Measurements from ENCODE around the gene GNB1.

DNA sequence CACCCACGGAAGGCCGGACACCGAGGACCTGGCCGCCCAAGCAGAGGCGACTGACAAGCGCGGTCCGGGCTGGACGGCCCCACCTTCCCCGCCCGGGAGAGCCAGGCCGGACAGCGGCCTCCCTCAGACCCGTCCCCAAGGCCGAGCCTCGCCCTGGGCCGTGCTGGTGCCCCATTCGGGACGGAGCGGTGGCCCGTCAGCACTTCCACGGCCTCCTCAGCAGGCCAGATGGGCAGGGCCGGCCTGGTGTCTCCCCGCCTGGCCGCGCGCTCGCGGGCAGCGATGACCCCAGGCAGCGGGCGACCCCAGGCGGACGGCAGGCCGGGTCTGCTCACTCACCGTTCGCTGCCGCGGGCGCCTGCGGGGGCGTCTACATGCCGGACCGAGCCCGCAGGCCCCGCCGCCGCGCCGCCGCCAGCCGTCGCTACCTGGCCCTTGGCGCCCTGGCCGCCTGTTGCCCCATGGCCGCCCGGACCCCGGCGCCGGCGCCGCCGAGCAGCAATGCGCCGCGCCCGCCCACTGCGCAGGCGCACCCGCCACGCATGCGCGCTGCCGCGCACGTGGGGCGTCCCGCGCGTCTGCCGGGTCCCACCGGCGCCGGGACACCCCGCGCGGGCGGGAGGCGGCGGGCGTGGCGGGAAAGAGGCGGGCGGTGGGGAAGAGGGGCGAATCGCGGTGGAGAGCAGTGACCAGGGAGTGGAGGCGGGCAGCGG lies 112.8 kb downstream of the GNB1 start, which contains the start of gene NADK:
- TF ChIP-seq FOXP2 (optimal IDR thresholded peaks at IDR 0.05; ENCODE audit: control extremely low read depth, extremely low read length, insufficient read depth) (no peak), EZH2 (IDR thresholded peaks at IDR 0.05) (no peak), POLR2AphosphoS5 (IDR thresholded peaks at IDR 0.05; ENCODE audit: borderline replicate concordance, low read depth, low read length) (no peak)
